ENCODE measurements around the gene ZNF688.
A peak's percentile ranks its signal among the peaks of the same experiment; 100 is the strongest.

ZNF688 gene

DNA sequence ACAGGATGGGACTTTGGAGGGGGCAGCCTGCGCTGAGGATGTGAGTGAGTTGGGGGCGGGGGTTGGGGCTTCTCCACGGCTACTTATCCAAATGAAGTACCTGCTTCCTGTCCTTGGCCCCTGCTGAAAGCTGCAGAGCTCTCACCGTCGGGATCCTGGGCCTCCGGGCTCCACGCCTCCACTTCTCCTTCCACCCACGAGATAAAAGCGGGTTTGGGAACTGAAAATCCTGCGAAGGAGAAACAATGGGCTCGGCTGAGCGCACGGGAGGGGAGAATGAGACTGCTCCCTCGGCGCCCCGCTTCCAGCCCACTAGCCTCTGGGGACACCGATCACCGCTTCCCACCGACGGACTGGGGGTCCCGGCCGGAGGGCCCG is 13.5 kb upstream of the ZNF688 start:
- no peaks in the 10 kb centered on the region for H3K9me3 ChIP-seq (ENCODE audit: control insufficient read depth, low read length)
- peak overlapping the region; percentile 82 for H3K4me3 ChIP-seq (ENCODE audit: extremely low read depth, insufficient read depth, low read length, poor library complexity, severe bottlenecking)
- peaks cover 4% of the 10 kb centered on the region for H3K4me1 ChIP-seq (ENCODE audit: control insufficient read depth, insufficient read depth, low read length, poor library complexity, severe bottlenecking)
- 0 to 1% methylated on average over 6 to 14 of the region's 23 CpGs for WGBS, 2 experiments (ENCODE audit: insufficient coverage in 2 of 2)
- peak overlapping the region; percentile 79 for H3K27ac ChIP-seq (ENCODE audit: low read depth, low read length, severe bottlenecking)
- H3K36me3 ChIP-seq (ENCODE audit: control insufficient read depth, insufficient read depth, low read length): peaks cover 59% of the 10 kb centered on the region

DNA sequence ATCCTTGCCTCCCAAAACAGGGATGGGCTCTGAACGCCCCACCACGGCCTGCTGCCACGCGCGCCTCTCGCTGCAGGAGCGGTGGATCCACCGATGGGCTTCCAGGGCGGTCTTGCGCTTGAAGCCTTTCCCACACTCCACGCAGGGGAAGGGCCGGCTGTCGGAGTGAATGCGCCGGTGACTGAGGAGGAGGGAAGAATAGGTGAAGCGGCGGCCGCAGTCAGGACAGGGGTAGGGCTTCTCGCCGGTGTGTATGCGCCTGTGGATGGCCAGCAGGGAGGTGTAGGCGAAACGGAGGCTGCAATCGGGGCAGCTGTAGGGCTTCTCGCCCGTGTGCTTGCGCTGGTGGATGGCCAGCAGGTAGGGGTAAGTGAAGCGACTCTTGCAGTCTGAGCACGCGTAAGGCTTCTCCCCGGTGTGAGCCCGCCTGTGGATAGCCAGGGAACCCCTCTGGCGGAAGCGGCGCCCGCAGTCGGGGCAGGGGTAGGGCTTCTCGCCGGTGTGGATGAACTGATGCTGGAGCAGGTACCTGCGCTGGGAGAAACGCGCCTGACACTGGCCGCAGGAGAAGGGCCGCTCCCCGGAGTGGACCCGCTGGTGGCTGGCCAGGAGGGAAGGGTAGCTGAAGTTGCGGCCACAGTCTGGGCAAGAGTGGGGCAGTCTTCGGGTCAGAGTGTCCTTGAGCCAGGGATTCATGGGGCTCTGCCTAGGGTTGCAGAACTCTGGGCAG is 11.3 kb upstream of the ZNF688 start:
- Histone ChIP-seq H3K27ac (ENCODE audit: low read depth, low read length, severe bottlenecking) (no peak overlapping the region), H3K4me3 (ENCODE audit: extremely low read depth, insufficient read depth, low read length, poor library complexity, severe bottlenecking) (no peak overlapping the region), H3K36me3 (ENCODE audit: control insufficient read depth, insufficient read depth, low read length) (peaks cover 59% of the 10 kb centered on the region), H3K4me1 (ENCODE audit: control insufficient read depth, insufficient read depth, low read length, poor library complexity, severe bottlenecking) (peaks cover 4% of the 10 kb centered on the region), H3K9me3 (ENCODE audit: control insufficient read depth, low read length) (no peaks in the 10 kb centered on the region)
- WGBS, 2 experiments (ENCODE audit: insufficient coverage in 2 of 2): 97 to 98% methylated on average over 45 of the region's 48 CpGs

DNA sequence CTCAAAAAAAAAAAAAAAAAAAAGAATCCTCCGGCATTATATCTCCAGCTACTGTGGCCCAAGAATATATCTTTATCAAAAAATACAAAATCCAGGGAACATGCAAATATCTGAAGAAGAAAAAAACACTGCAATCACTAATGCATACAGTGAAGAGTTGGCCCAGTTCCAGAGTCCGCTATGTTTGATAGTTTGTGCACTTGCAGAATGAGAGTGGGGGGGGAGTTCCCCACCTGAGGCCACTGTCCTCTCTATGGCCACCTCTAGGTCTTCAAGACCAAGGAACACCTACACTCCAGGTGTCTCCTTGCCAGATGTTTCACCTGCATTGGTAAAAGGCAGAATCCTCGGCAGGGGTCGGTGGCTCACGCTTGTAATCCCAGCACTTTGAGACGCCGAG is 9.9 kb upstream of the ZNF688 start:
- H3K27ac ChIP-seq (ENCODE audit: low read depth, low read length, severe bottlenecking): no peak overlapping the region
- peaks cover 4% of the 10 kb centered on the region for H3K4me1 ChIP-seq (ENCODE audit: control insufficient read depth, insufficient read depth, low read length, poor library complexity, severe bottlenecking)
- no peak overlapping the region for H3K4me3 ChIP-seq (ENCODE audit: extremely low read depth, insufficient read depth, low read length, poor library complexity, severe bottlenecking)
- H3K9me3 ChIP-seq (ENCODE audit: control insufficient read depth, low read length): no peaks in the 10 kb centered on the region
- H3K36me3 ChIP-seq (ENCODE audit: control insufficient read depth, insufficient read depth, low read length): peaks cover 56% of the 10 kb centered on the region
- 100% methylated on average over 5 of the region's 7 CpGs for WGBS, 2 experiments (ENCODE audit: insufficient coverage in 2 of 2)

DNA sequence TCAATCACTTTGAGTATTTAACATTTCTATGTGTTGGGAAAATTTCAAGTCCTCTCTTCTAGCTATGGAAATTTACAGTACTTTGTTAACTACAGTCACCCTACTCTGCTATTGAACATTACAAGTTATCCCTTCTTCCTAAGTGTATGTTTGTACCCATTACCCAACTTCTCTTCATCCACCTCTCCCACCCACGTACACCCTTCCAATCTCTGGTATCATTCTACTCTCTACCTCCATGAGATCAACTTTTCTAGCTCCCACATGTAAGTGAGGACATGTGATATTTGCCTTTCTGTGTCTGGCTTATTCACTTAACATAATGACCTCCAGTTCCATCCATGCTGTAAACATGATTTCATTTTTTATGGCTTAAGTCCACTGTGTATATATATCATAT is 3.2 kb upstream of the ZNF688 start:
- Histone ChIP-seq H3K36me3 (ENCODE audit: control insufficient read depth, insufficient read depth, low read length) (peaks cover 19% of the 10 kb centered on the region), H3K27ac (ENCODE audit: low read depth, low read length, severe bottlenecking) (no peak overlapping the region), H3K4me1 (ENCODE audit: control insufficient read depth, insufficient read depth, low read length, poor library complexity, severe bottlenecking) (peaks cover 11% of the 10 kb centered on the region), H3K9me3 (ENCODE audit: control insufficient read depth, low read length) (no peaks in the 10 kb centered on the region), H3K4me3 (ENCODE audit: extremely low read depth, insufficient read depth, low read length, poor library complexity, severe bottlenecking) (no peak overlapping the region)
- 80 to 100% methylated on average over 1 of the region's 1 CpG for WGBS, 2 experiments (ENCODE audit: insufficient coverage in 2 of 2)

DNA sequence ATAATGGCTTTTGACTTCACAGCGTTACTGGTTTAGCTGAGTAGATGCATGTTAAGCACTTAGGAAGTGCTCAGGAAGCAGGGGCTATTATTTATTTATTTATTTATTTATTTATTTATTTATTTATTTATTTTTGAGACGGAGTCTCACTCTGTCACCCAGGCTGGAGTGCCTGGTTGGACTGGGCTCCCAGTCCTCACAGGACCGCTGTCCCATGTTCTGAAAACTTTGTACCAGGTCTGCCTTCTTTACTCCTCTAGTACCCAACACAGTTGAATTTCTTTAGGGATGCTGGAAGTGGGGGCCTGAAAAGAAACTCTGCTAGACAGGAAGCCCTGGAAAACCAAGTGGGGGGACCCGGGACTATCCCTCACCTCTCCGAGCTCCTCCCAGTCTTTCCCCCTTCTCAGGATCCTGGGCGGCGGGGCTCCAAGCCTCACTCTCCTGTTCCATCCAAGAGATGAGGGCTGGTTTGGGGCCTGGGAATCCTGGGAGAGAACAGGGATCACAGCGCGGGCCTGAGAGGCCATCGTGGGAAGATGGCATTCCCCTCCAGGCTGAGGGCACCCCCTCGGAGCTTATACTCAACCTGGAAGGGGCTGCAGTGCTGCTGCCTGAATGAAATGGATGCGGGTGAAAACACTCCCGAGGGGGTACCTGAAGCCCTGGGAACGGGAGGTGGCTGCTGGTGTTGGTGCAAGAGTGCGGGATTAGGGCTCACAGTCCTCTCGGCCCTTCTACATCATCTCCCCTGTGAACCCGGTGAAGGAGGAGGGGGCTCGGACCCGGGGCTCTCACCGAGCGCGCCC is 674 bp downstream of the ZNF688 start:
- WGBS, 2 experiments (ENCODE audit: insufficient coverage in 2 of 2): 7 to 12% methylated on average over 9 to 12 of the region's 22 CpGs
- Histone ChIP-seq H3K27ac (ENCODE audit: low read depth, low read length, severe bottlenecking) (peak overlapping the region; percentile 86), H3K9me3 (ENCODE audit: control insufficient read depth, low read length) (no peaks in the 10 kb centered on the region), H3K4me3 (ENCODE audit: extremely low read depth, insufficient read depth, low read length, poor library complexity, severe bottlenecking) (peak overlapping the region; percentile 53), H3K4me1 (ENCODE audit: control insufficient read depth, insufficient read depth, low read length, poor library complexity, severe bottlenecking) (peaks cover 11% of the 10 kb centered on the region), H3K36me3 (ENCODE audit: control insufficient read depth, insufficient read depth, low read length) (no peaks in the 10 kb centered on the region)

DNA sequence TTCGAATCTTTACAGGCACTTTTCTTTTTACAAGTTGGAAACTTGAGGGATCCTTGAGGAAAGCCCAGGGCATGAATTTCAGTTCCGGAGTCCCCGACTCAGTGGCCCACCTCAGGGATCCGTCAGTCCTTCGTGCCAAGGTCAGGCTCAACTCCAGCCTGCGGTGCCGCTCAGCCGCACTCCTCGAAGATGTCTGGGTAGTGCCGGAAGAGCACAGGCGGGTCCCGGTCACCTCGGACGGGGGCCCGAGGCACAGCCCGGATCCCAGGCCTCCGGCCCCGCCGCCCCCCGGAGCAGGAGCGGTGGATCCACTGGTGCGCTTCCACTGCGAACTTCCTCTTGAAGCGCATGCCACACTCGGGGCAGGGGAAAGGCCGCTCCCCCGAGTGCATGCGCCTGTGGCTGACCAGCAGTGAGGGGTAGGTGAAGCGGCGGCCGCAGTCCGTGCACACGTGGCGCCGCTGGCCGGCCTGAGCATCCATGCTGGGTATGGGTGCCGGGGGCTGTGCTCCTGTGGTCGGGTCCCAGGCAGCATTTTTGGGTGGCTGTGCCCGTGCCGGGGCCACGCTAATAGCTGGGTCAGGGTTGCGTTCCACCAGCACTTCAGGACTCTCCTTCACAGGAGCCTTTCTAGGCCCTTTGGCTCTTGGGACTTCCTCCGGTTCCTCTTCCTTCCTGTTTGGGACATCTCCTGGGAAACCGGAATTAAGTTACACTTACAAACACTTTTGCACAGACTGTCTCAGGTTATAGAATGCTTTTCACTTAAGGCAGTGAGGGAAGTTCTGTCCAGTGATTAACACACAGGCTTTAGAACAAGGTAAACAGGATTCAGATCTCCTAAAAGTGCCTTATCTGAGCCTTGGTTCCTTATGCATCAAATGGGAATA is 1.5 kb downstream of the ZNF688 start:
- H3K36me3 ChIP-seq (ENCODE audit: control insufficient read depth, insufficient read depth, low read length): no peaks in the 10 kb centered on the region

DNA sequence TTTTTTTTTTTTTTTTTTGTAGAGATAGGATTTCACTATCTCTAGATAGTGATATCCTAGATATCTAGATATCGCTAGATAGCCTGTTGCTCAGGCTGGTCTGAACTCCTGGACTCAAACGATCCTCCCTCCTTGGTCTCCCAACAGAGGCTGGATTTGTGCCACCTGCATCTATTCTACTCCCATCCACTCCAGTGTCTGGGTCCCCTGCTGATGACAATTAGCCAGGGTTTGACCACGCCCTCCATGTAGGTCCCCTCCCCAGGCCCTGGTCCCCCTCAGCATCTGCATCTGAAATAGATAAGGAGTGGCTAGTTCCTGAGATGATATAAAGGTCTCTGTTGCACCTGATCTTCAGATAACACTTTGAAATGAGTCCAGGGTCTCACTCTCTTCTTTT is 2.2 kb downstream of the ZNF688 start:
- no peaks in the 10 kb centered on the region for H3K9me3 ChIP-seq (ENCODE audit: control insufficient read depth, low read length)
- H3K36me3 ChIP-seq (ENCODE audit: control insufficient read depth, insufficient read depth, low read length): no peaks in the 10 kb centered on the region
- 80 to 100% methylated on average over 1 to 2 of the region's 3 CpGs for WGBS, 2 experiments (ENCODE audit: insufficient coverage in 2 of 2)
- no peak overlapping the region for H3K4me3 ChIP-seq (ENCODE audit: extremely low read depth, insufficient read depth, low read length, poor library complexity, severe bottlenecking)
- no peak overlapping the region for H3K27ac ChIP-seq (ENCODE audit: low read depth, low read length, severe bottlenecking)
- H3K4me1 ChIP-seq (ENCODE audit: control insufficient read depth, insufficient read depth, low read length, poor library complexity, severe bottlenecking): peaks cover 11% of the 10 kb centered on the region

More for the DNA sequence above, 1.5 kb downstream of the ZNF688 start:
- H3K4me3 ChIP-seq (ENCODE audit: extremely low read depth, insufficient read depth, low read length, poor library complexity, severe bottlenecking): no peak overlapping the region
- H3K9me3 ChIP-seq (ENCODE audit: control insufficient read depth, low read length): no peaks in the 10 kb centered on the region
- 96 to 97% methylated on average over 41 to 44 of the region's 44 CpGs for WGBS, 2 experiments (ENCODE audit: insufficient coverage in 2 of 2)
- H3K27ac ChIP-seq (ENCODE audit: low read depth, low read length, severe bottlenecking): peak overlapping the region; percentile 49
- peaks cover 11% of the 10 kb centered on the region for H3K4me1 ChIP-seq (ENCODE audit: control insufficient read depth, insufficient read depth, low read length, poor library complexity, severe bottlenecking)

DNA sequence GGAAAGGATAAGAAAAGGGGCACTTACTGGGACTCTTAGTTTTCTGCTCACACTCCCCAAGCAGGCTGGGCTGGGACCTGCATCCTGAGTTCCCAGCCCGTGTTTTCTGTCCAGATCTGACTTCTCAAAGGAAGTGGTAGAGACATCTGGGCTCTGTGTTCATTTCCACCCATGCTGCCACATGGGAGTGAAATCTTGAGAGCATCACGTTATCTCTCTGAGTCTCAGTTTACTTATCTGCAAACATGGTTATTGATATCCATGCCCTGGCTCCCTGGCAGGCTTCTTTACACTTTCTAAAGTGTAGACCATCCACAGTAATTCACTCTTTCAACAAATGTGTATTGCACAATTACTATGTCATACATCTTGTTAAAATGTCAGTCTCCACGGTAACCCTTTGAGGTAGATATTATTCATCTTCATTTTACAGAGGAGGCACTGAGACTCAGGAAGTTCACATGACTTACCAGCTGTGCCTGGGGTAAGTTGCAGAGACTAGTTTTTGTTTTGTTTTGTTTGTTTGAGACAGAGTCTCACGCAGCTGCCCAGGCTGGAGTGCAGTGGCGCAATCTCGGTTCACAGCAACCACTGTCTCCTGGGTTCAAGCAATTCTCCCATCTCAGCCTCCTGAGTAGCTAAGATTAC is 3.4 kb downstream of the ZNF688 start:
- Histone ChIP-seq H3K4me1 (ENCODE audit: control insufficient read depth, insufficient read depth, low read length, poor library complexity, severe bottlenecking) (peaks cover 11% of the 10 kb centered on the region), H3K27ac (ENCODE audit: low read depth, low read length, severe bottlenecking) (peak overlapping the region; percentile 29)

DNA sequence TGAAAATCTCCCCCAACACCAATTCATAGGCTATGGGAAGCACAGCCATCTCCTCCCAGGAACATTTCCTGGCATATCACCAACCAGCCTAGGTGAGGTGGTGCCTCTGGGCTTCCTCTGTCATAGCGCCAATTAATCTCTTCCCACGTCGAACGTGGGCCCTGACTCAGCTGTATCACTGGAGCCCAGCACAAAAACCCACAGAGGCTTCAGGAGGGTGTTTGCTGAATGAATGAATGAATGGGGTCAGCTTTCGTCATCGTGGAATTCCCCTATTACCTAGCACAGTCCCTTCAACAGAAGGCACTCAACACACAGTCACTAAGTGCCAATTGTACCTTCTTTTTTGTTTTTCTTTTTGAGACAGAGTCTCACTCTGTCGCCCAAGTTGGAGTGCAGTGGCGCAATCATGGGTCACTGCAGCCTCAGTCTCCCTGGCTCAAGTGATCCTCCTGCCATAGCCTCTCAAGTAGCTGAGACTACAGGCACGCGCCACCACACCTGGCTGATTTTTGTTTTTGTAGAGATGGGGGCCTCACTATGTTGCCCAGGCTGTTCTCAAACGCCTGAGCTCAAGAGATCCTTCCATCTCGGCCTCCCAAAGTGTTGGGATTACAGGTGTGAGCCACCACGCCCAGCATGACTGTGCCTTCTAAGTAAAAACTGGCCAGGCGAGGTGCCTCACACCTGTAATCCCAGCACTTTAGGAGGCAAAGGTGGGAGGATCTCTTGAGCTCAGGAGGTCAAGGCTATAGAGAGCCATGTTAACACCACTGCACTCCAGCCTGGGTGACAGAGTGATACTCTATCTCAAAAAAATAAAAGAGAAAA is 4.1 kb downstream of the ZNF688 start:
- Histone ChIP-seq H3K4me1 (ENCODE audit: control insufficient read depth, insufficient read depth, low read length, poor library complexity, severe bottlenecking) (peaks cover 11% of the 10 kb centered on the region), H3K4me3 (ENCODE audit: extremely low read depth, insufficient read depth, low read length, poor library complexity, severe bottlenecking) (no peak overlapping the region), H3K36me3 (ENCODE audit: control insufficient read depth, insufficient read depth, low read length) (no peaks in the 10 kb centered on the region), H3K9me3 (ENCODE audit: control insufficient read depth, low read length) (no peaks in the 10 kb centered on the region), H3K27ac (ENCODE audit: low read depth, low read length, severe bottlenecking) (peak overlapping the region; percentile 29)
- 89 to 98% methylated on average over 5 of the region's 14 CpGs for WGBS, 2 experiments (ENCODE audit: insufficient coverage in 2 of 2)

More for the DNA sequence above, 3.4 kb downstream of the ZNF688 start:
- Histone ChIP-seq H3K9me3 (ENCODE audit: control insufficient read depth, low read length) (no peaks in the 10 kb centered on the region), H3K36me3 (ENCODE audit: control insufficient read depth, insufficient read depth, low read length) (no peaks in the 10 kb centered on the region), H3K4me3 (ENCODE audit: extremely low read depth, insufficient read depth, low read length, poor library complexity, severe bottlenecking) (no peak overlapping the region)
- WGBS, 2 experiments (ENCODE audit: insufficient coverage in 2 of 2): 88 to 96% methylated on average over 1 to 4 of the region's 6 CpGs
